GM21717 (cell line): ENCODE data around the gene THSD8.
"Not testable (repeated sequence)": the region's sequence is repeated elsewhere in the genome, so short reads cannot be mapped to it uniquely, and the experiment has no call there.

Experiments
- ATAC-seq: cut with Tn5 transposase; IDR thresholded peaks from one replicate; pipeline ENCODE4 v1.9.1; 2021; ENCODE audit warnings: mild to moderate bottlenecking, moderate library complexity; ENCODE audit not compliant: unreplicated experiment

The THSD8 gene

DNA sequence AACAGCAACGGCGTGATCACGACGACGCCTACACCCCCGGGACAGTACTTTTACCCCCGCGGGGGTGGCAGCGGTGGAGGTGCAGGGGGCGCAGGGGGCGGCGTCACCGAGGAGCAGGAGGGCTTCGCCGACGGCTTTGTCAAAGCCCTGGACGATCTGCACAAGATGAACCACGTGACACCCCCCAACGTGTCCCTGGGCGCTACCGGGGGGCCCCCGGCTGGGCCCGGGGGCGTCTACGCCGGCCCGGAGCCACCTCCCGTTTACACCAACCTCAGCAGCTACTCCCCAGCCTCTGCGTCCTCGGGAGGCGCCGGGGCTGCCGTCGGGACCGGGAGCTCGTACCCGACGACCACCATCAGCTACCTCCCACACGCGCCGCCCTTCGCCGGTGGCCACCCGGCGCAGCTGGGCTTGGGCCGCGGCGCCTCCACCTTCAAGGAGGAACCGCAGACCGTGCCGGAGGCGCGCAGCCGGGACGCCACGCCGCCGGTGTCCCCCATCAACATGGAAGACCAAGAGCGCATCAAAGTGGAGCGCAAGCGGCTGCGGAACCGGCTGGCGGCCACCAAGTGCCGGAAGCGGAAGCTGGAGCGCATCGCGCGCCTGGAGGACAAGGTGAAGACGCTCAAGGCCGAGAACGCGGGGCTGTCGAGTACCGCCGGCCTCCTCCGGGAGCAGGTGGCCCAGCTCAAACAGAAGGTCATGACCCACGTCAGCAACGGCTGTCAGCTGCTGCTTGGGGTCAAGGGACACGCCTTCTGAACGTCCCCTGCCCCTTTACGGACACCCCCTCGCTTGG lies 9.6 kb upstream of the THSD8 start:
- ATAC-seq: no peak

DNA sequence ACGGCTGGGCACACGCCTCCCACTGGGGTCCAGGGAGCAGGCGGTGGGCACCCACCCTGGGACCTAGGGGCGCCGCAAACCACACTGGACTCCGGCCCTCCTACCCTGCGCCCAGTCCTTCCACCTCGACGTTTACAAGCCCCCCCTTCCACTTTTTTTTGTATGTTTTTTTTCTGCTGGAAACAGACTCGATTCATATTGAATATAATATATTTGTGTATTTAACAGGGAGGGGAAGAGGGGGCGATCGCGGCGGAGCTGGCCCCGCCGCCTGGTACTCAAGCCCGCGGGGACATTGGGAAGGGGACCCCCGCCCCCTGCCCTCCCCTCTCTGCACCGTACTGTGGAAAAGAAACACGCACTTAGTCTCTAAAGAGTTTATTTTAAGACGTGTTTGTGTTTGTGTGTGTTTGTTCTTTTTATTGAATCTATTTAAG lies 9.0 kb upstream of the THSD8 start:
- ATAC-seq: no peak

DNA sequence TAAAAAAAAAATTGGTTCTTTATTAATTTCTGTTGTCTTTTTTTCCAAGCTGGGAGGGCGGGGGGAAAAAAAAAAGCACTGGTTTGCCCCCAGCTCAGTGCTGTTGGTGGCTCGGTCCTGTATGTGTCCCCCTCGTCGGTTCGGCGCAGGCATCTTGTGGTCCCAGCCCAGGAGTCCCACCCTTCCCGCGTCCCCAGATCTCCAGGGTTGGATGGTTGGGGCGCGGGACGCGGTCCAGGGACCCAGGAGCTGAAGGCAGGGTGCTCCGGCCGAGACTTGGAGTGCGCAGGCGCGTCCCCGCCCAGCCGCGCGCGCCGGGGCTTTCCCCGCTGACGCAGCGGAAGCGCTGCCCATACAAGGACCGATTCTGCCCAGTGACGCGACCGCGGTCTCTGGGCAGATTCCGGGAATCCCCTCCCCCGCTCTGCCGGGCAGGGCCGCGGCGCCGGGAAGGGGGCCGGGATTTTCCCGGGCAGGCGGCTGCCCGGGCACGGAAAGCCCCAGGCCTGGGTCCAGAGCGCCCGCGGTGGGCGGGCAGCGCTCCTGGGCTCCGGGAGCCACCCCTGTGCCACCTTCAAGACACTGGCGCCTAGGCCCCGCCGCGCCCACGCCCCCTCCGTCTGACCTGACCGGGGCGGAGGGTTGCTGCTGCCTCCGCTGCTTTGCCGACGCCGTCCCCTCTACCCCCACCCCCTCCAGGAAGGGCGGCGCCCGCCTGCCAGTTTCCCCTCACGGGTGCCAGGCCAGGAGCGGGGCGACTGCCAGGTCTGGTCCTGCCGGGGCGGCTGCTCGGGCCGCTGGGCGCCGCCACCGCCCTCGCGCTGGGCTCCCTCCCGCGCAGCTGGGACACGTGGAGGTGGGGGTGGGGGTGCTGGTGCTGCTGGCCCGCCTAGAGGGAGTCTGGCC lies 8.3 kb upstream of the THSD8 start:
- ATAC-seq: peak; percentile 15

DNA sequence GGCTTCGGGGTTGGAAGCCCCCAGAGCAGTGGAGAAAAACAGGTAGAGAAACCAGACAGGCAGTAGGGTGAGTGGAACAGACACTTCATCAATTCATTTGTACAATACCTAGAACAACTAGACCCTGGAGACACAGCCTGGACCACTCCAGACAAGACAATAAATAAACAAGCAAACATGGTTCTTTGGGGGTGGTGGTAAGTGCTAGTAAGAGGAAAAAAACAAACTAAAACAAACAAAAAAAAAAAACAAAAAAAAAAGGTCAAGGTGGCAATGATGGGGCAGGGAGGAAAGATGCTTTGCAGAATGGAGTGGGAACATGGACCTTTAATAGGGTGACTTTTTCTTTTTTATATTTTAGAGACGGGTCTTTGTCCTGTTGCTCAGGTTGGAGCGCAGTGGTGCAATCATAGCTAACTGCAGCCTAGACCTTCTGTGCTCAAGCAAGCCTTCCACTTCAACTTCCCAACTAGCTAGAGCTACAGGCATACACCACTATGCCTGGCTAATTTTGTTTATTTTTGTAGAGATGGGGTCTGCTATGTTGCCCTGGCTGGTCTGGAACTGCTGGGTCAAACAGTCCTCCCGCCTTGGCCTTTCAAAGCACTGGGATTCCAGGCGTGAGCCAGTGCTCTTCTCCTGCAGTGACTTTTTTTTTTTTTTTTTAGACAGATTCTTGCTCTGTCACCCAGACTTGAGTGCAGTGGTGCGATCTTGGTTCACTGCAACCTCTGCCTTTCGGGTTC lies 7.5 kb upstream of the THSD8 start:
- ATAC-seq: no peak

DNA sequence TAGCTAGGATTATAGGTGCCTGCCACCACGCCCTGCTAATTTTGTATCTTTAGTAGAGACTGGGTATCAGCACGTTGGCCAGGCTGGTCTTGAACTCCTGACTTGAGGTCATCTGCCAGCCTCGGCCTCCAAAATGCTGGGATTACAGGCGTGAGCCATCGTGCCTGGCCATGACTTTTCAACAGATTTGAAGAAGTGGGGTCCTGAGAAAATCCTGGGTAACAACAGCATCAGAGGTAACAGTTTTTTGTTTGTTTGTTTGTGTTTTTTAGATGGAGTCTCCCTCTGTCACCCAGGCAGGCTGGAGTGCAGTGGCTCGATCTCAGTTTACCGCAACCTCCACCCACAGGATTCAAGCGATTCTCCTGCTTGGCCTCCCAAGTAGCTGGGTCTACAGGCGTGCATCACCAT lies 6.9 kb upstream of the THSD8 start:
- no peak for ATAC-seq

DNA sequence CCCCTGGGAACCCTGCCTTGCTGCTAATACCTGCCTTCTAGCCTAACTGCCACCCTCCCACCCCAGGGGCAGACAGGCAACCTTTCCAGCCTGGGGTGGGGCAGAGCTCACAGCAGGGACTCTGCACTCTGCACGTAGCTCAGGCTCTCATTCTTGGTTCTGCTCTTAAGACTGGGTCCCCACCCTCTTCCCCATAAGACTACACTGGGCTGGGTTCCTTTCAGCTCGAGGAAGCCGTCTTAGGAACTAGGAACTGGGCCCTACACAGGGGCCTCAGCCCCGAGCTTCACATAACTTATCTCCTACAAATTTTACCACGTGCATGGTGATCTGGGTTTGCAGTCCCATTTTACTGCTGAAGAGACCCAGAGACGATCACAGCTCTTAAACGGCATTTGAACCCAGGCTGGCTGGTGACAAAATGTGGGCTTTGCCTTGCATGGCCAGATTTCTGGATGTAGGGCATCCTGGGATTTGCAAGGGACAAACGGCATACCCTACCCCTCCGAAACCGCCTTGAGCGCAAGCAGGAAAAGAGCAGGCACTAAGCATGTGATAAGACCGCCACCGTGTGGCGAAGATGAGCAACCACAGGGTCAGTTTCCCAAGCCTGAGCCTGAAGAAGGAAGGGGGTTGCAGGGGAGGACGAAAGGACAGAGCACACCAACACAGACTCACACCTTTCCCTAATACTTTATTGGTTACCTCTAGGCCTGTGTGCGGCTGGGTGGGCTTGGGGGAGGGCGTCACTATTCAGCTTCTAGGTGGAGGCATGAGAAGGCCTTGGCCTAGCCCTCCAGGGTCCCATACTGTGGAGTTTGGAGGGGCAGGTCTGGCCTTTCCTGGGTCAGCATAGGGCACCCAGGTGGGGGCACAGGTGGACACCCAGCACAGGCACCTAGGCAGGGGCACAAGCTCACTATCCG lies 5.5 kb upstream of the THSD8 start:
- no peak for ATAC-seq

DNA sequence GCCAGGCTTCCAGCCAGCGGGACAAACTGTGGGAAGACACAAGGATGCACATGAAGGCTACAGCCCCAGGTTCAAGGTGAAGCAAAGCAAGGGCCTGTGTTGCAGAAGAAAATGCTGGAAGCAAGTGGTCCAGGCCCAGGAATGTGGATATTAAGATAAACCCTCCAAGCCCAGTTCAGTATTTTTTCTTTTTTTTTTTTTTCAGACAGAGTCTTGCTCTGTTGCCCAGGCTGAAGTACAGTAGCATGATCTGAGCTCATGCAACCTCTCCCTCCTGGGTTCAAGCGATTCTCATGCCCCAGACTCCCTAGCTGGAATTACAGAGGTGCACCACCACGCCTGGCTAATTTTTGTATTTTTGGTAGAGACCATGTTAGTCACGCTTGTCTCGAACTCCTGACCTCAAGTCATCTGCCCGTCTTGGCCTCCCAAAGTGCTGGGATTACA lies 4.7 kb upstream of the THSD8 start:
- ATAC-seq: no peak

DNA sequence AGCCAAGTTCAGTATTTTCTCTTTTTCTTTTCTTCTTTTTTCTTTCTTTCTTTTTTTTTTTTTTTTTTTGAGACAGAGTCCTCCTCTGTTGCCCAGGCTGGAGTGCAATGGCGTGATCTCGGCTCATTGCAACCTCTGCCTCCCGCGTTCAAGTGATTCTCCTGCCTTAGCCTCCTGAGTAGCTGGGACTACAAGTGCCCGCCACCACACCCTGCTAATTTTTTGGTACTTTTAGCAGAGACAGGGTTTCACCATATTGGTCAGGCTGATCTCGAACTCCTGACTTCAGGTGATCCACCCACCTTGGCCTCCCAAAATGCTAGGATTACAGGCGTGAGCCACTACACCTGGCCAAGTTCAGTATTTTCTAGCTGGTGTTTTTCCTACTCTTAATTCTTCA lies 4.3 kb upstream of the THSD8 start:
- not testable (repeated sequence) for ATAC-seq

DNA sequence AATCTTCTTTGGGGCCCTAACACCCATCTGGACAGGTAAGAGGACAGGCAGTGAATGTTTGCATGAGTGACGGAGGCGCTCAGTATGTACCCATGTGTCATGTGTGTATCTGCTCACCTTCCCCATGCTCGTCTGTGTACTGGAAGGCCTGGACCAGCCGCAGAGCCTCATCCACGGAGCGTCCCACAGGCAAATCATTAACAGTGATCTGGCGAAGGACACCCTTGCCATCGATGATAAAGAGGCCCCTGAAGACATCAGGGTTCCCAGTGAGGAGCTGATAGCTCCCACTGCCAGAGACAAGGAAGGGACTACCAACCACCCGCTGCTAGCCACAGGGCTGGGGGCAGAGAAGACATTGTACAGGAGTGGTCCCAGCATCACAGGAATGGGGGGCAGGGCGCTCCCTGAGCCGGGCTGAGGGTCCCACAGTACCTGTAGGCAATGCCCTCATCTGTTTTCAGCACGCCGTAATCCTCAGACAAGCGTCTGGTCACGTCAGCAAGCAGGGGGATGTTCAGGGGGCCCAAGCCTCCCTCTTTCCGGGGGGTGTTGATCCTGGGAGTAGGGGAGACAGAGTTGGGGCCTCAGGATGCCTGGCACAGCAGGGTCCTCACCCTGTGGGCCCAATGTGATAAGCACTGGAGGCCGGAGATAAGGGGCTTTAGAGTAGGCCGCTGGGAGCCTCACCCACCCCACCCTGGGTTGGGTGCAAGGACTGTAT lies 2.0 kb upstream of the THSD8 start:
- ATAC-seq: no peak

DNA sequence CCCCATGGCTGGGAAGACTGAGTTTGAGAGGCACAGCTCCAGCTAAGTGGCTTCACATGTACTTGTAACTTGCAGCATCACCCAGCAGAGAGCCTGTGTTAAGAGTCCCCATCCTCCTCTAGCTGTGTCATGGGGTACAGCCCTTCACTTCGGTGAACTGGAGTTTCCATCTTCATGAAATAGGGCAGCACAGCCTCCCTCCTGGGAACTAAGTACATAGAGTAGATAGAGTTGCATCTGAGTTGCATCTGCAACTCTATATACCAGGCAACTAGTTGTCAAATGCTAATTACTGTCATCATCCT lies 1.5 kb upstream of the THSD8 start:
- ATAC-seq: no peak

DNA sequence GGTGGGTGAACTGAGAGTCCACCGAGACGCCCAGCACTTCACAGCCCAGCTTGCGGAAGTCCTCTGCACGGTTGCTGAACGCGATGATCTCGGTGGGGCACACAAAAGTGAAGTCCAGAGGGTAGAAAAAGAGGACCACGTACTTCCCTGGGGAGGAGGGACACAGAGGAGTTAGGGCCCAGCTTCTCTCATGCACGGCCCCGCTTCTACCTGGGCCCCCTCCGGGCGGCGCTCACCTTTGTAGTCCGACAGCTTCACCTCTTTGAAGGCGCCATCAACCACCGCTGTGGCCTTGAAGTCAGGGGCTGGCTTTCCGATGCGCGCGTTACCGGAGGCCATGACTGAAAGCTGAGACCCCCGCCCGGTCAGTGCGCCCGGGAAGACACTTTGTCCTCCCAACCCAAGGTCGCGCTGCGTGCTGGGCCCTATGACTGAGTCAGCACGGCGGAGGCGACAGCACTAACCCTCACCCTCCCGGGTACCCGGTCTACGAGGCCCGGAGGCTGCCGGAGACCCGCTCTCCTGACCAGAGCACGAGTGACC lies 875 bp upstream of the THSD8 start:
- ATAC-seq: no peak

DNA sequence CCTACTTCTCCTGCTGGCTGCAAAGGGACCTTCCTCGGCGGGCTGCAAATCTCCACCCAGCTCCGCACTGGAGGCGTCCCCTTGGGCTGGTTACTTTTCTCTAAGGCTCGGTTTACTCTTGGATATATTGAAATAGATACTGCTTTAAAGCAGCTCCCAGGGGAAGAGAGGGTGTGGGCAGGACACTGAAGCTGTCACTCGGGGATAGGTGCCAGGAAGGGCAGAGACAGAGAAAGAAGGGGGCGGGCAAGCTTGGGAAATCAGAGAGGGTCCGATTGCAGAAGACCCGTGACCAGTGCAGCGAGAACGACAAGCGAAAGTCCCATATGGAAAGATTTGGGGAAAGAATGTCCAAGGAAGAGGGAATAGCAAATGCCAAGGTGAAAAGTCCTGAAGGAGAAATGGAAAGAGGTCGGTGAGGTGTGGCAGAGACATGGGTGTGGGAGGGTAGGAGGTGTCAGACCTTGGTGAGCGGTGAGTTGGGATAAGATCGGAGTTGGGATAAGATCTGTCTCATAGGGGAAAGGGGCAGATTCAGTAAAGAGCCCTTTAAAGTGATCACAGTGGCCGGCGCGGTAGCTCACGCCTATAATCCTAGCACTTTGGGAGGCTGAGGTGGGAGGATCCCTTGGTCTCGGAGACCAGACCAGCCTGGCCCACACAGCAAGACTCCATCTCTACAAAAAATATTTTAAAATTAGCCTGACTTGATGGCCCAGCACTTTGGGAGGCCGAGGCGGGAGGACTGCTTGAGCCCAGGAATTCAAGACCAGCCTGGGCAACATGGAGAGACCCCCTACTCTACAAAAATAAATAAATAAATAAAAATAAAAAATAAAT lies 618 bp downstream of the THSD8 start:
- no peak for ATAC-seq

DNA sequence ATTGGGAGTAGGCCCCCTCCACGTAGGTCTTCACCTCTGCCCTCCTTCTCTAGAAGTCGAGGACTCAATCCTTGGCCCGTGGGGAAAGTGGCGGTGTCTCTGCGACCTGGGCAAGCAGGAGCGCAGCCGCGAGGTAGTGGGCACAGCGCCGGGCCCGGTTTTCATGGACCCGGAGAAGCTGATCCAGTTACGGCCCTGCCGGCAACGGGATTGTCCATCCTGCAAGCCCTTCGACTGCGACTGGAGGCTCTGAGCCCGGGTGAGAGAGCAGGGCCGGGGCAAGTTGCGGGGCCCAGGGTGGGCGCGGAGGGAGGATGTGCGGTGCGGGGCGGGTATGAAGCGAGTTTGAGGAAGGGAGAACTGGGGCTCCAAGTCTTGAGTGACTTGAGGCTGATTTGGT lies 2.2 kb downstream of the THSD8 start:
- ATAC-seq: no peak

DNA sequence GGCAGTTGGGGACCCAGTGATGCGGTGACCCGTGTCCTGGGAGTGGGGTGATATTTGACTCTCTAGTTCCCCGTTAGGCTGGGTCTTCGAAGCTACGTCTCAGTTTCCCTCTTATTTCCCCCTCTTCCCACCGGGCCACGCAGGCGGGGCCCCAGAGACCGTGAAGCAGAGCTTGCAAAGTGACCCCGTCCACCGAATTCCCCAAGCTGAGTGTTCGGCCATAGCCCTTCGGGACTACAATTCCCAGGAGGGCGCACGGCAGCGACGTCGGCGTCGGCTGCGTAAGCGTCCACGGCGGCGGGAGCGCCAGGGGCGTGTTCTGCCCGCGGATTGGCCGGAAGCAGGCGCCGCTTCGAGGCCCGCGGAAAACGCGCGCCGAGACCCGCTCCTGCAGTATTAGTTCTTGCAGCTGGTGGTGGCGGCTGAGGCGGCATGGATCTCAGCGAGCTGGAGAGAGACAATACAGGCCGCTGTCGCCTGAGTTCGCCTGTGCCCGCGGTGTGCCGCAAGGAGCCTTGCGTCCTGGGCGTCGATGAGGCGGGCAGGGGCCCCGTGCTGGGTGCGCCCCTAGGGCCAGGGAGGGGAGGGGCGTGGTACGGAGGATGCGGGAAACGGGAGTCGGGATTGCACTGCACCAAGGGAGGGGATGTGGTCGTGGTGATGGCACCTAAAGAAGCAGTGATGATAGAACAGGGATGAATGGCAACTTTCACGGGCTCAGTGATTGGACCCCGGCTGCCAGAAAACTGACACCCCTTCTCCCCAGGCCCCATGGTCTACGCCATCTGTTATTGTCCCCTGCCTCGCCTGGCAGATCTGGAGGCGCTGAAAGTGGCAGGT lies 4.6 kb downstream of the THSD8 start, which contains the start of gene RNASEH2A:
TSS of gene RNASEH2A (plus strand) at position 343 of the 840 bp plus-strand sequence. CDS start at position 433, 90 bp downstream.
- no peak for ATAC-seq

DNA sequence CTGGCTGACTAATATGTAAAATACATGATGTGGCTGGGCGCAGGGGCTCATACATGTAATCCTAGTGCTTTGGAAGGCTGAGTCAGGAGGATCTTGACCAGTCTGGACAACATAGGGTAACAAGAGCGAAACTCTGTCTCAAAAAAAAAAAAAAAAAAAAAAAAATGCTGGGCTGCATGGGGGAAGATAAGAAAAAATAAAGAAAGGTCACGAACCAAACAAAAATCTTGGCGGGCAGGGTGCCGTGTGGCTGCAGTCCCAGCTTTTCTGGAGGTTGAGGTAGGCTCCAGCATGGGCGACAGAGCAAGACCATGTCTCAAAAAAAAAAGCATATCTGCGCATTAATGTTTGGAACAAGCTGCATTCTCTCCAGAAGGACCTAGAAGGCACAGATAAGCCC lies 13.2 kb downstream of the THSD8 start:
- ATAC-seq: no peak

DNA sequence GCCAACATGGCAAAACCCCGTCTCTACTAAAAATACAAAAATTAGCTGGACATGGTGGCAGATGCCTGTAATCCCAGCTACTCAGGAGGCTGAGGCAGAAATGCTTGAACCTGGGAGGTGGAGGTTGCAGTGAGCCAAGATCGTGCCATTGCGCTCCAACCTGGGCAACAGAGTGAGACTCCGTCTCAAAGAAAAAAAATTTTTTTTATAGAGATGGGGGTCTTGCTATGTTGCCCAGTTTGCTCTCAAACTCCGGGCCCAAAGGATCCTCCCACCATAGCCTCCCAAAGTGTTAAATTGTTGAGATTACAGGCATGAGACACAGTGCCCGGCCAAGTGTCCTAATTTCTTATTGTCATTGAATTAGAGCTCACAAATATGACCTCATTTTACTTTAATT lies 15.3 kb downstream of the THSD8 start:
- ATAC-seq: not testable (repeated sequence)

DNA sequence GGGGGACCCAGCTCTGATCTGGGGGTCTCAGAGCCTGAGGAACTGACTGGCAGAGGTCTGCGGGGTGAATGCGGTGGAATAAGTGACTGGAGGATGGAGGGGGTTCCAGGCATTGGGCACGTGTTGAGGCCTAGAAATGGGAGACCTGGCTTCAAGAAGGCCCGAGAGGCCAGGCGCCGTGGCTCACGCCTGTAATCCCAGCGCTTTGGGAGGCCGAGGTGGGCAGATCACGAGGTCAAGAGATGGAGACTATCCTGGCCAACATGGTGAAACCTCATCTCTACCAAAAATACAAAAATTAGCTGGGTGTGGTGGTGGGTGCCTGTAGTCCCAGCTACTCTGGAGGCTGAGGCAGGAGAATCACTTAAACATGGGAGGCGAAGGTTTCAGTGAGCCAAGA lies 15.9 kb downstream of the THSD8 start:
- not testable (repeated sequence) for ATAC-seq
